SK-N-SH treated with all-trans-retinoic acid at 6 μM for 48 hours (cell line): Measurements from ENCODE around the gene TMEM60.
A peak's percentile ranks its signal among the peaks of the same experiment; 100 is the strongest.

Experiments
- ATAC-seq: fragments of 200-7000 bp; cut with Tn5 transposase; 3 replicates; pipeline ENCODE4 v1.9.1; 2020; ENCODE audit warnings: mild to moderate bottlenecking, moderate library complexity
- ARNTL ChIP-seq: fragments of 450-650 bp; formaldehyde crosslinking; IDR thresholded peaks from 2 replicates; pipeline ENCODE4 v1.5.0; 2020; ENCODE audit warnings: low read depth, mild to moderate bottlenecking, moderate library complexity, borderline replicate concordance
- CSDC2 ChIP-seq: fragments of 250-450 bp; sonication (Bioruptor Pico); IDR thresholded peaks from 2 replicates; pipeline ENCODE4 v1.5.0; 2020; ENCODE audit warnings: mild to moderate bottlenecking, moderate library complexity
- ESRRG ChIP-seq: fragments of 250-450 bp; sonication (Bioruptor Pico); IDR thresholded peaks from 2 replicates; pipeline ENCODE4 v1.6.1; 2021; ENCODE audit warnings: mild to moderate bottlenecking
- GLIS3 ChIP-seq: fragments of 250-450 bp; sonication (Bioruptor Pico); IDR thresholded peaks from 2 replicates; pipeline ENCODE4 v1.5.0; 2020; ENCODE audit warnings: mild to moderate bottlenecking, moderate library complexity
- ISL1 ChIP-seq: fragments of 250-450 bp; sonication (Bioruptor Pico); IDR thresholded peaks from 2 replicates; pipeline ENCODE4 v2.1.2; 2022; ENCODE audit warnings: mild to moderate bottlenecking, moderate library complexity
- OSR1 ChIP-seq: fragments of 250-450 bp; sonication (Bioruptor Pico); IDR thresholded peaks from 2 replicates; pipeline ENCODE4 v1.8.0; 2022; ENCODE audit warnings: moderate library complexity, mild to moderate bottlenecking, inconsistent platforms
- PPARA ChIP-seq: fragments of 250-450 bp; sonication (Bioruptor Pico); IDR thresholded peaks from 2 replicates; pipeline ENCODE4 v1.5.0; 2020; ENCODE audit warnings: mild to moderate bottlenecking, borderline replicate concordance
- RARB ChIP-seq: fragments of 250-450 bp; sonication (Bioruptor Pico); IDR thresholded peaks from 2 replicates; pipeline ENCODE4 v1.8.0; 2021; ENCODE audit warnings: mild to moderate bottlenecking, moderate library complexity
- SNAI2 ChIP-seq: fragments of 250-450 bp; sonication (Bioruptor Pico); IDR thresholded peaks from 2 replicates; pipeline ENCODE4 v1.5.0; 2020; ENCODE audit warnings: mild to moderate bottlenecking, moderate library complexity
- TCF4 ChIP-seq: fragments of 250-450 bp; sonication (Bioruptor Pico); IDR thresholded peaks from 2 replicates; pipeline ENCODE4 v1.8.0; 2021; ENCODE audit warnings: mild to moderate bottlenecking, moderate library complexity, borderline replicate concordance
- TOX ChIP-seq: fragments of 250-450 bp; sonication (Bioruptor Pico); IDR thresholded peaks from 2 replicates; pipeline ENCODE4 v1.8.0; 2021; ENCODE audit warnings: mild to moderate bottlenecking, moderate library complexity, borderline replicate concordance
- ZC3H10 ChIP-seq: fragments of 250-450 bp; sonication (Bioruptor Pico); IDR thresholded peaks from 2 replicates; pipeline ENCODE4 v1.5.1; 2021; ENCODE audit warnings: mild to moderate bottlenecking, moderate library complexity
- ZFP3 ChIP-seq: fragments of 250-450 bp; sonication (Bioruptor Pico); IDR thresholded peaks from 2 replicates; pipeline ENCODE4 v1.5.0; 2020; ENCODE audit warnings: mild to moderate bottlenecking, moderate library complexity
- ZFP30 ChIP-seq: fragments of 450-650 bp; formaldehyde crosslinking; IDR thresholded peaks from 2 replicates; pipeline ENCODE4 v1.5.0; 2022; ENCODE audit warnings: mild to moderate bottlenecking, moderate library complexity
- ZNF565 ChIP-seq: fragments of 450-650 bp; formaldehyde crosslinking; conservative IDR thresholded peaks from 2 replicates; pipeline ENCODE4 v1.5.0; 2020; ENCODE audit warnings: low read depth, mild to moderate bottlenecking, moderate library complexity
- ZNF8 ChIP-seq: fragments of 450-650 bp; formaldehyde crosslinking; IDR thresholded peaks from 2 replicates; pipeline ENCODE4 v1.5.0; 2020; ENCODE audit warnings: mild to moderate bottlenecking, moderate library complexity
- TF ChIP-seq, protein P1 (sequence below): fragments of 250-450 bp; sonication (Bioruptor Pico); IDR thresholded peaks from 2 replicates; pipeline ENCODE4 v1.8.0; 2020; ENCODE audit warnings: mild to moderate bottlenecking, moderate library complexity, borderline replicate concordance
- TF ChIP-seq, protein P2 (sequence below): fragments of 250-450 bp; sonication (Bioruptor Pico); IDR thresholded peaks from 2 replicates; pipeline ENCODE4 v1.5.0; 2020; ENCODE audit warnings: mild to moderate bottlenecking, moderate library complexity
- TF ChIP-seq, protein P3 (sequence below): fragments of 250-450 bp; sonication (Bioruptor Pico); IDR thresholded peaks from 2 replicates; pipeline ENCODE4 v1.5.1; 2020; ENCODE audit warnings: low read depth, mild to moderate bottlenecking, moderate library complexity
- TF ChIP-seq, protein P4 (sequence below): fragments of 250-450 bp; sonication (Bioruptor Pico); IDR thresholded peaks from 2 replicates; pipeline ENCODE4 v1.8.0; 2021; ENCODE audit warnings: low read depth, mild to moderate bottlenecking, moderate library complexity, borderline replicate concordance

TMEM60 gene

DNA sequence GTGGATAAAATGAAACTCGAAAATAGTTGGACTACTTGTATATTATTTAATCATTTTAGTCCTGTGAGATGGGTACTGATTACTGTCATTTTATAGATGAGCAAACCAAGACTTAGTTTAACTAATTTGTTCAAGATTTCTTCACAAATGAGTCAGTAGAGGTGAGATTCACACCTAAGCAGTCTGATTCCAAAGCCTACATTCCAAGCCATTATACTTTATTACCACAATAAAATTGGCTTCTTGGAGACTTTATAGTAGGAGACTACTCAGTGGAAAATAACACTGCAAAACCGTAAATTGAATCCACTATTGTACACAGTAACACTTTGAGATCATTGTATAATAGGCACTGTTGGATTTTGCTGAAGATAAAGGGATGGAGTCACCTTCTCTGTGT lies 2.5 kb upstream of the TMEM60 start:
- no peak for ATAC-seq
- TF ChIP-seq ESRRG (CRISPR knock-in tag) (no peak), ZC3H10 (CRISPR knock-in tag) (no peak), GLIS3 (CRISPR knock-in tag) (no peak), TCF4 (CRISPR knock-in tag) (no peak), OSR1 (CRISPR knock-in tag) (no peak)
- TF ChIP-seq, protein P1, sequence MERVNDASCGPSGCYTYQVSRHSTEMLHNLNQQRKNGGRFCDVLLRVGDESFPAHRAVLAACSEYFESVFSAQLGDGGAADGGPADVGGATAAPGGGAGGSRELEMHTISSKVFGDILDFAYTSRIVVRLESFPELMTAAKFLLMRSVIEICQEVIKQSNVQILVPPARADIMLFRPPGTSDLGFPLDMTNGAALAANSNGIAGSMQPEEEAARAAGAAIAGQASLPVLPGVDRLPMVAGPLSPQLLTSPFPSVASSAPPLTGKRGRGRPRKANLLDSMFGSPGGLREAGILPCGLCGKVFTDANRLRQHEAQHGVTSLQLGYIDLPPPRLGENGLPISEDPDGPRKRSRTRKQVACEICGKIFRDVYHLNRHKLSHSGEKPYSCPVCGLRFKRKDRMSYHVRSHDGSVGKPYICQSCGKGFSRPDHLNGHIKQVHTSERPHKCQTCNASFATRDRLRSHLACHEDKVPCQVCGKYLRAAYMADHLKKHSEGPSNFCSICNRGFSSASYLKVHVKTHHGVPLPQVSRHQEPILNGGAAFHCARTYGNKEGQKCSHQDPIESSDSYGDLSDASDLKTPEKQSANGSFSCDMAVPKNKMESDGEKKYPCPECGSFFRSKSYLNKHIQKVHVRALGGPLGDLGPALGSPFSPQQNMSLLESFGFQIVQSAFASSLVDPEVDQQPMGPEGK (CRISPR knock-in tag), result no peak

DNA sequence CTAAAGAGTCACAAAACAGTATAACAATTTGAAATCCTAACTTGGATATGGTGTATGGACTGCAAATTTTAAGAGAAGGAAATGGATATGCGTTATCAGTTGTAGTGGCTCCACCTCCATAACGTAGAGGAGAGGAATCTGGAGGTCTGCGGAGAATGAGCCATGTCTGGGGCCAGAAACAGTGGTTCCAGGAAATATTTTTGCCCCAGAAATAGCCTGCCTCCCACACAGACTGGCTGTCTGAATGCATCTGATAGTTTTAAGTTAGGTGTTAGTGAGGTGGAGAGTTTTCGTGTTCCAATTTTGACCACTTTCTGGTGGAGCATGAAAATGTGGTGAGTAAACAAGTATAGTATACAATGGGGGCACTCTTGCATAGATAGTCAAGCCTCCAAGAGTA lies 1.9 kb upstream of the TMEM60 start:
- TF ChIP-seq CSDC2 (no peak), ZNF8 (no peak), TOX (CRISPR knock-in tag) (no peak), ZFP30 (no peak)
- TF ChIP-seq, protein P2, sequence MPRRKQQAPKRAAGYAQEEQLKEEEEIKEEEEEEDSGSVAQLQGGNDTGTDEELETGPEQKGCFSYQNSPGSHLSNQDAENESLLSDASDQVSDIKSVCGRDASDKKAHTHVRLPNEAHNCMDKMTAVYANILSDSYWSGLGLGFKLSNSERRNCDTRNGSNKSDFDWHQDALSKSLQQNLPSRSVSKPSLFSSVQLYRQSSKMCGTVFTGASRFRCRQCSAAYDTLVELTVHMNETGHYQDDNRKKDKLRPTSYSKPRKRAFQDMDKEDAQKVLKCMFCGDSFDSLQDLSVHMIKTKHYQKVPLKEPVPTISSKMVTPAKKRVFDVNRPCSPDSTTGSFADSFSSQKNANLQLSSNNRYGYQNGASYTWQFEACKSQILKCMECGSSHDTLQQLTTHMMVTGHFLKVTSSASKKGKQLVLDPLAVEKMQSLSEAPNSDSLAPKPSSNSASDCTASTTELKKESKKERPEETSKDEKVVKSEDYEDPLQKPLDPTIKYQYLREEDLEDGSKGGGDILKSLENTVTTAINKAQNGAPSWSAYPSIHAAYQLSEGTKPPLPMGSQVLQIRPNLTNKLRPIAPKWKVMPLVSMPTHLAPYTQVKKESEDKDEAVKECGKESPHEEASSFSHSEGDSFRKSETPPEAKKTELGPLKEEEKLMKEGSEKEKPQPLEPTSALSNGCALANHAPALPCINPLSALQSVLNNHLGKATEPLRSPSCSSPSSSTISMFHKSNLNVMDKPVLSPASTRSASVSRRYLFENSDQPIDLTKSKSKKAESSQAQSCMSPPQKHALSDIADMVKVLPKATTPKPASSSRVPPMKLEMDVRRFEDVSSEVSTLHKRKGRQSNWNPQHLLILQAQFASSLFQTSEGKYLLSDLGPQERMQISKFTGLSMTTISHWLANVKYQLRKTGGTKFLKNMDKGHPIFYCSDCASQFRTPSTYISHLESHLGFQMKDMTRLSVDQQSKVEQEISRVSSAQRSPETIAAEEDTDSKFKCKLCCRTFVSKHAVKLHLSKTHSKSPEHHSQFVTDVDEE (CRISPR knock-in tag), result no peak
- TF ChIP-seq, all 23 proteins: peak for 0
- ATAC-seq, result no peak

DNA sequence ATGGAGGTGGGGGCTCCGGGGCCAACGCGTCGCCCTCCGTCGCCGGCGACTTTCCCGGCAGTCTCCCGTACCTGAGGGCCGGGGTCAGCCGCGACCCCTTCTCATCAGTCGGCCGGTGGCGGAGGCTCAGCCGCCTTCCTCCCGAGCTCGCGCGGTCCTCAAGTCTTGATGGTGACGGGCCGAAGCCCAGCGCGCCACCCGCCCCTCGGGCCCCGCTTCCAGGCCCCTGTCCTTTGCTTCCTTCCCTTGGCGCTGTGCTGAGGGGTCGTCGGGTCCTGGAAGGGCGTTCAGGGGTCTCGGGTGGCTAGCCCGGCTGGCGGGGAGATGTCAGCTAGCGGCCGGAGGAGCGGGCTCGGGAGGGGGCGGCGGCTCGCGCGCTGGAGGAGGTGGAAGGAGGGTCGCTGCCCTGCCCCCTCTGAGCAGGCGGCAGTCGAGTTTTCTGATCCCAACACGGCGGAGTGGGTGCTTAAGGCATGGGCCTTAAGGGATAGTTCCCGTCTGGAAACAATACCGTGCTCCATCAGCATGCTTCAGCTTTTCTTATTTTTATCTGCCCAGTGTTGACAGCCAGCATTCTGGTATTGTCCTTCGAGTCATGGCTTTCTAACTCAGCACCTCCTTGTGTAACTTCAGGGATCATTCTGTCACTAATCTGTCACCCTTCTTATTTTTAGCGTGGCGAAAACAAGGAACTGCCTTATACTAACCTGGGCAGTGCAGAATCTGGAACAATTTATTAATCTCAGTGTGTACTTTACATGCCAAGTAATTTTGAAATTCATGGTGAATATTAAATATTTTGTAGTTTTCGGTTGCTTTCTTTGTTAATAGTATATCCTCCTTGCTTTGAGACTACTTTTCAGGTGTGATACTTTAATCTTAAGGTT lies 1.1 kb upstream of the TMEM60 start:
- ATAC-seq, result peak; percentile 21

DNA sequence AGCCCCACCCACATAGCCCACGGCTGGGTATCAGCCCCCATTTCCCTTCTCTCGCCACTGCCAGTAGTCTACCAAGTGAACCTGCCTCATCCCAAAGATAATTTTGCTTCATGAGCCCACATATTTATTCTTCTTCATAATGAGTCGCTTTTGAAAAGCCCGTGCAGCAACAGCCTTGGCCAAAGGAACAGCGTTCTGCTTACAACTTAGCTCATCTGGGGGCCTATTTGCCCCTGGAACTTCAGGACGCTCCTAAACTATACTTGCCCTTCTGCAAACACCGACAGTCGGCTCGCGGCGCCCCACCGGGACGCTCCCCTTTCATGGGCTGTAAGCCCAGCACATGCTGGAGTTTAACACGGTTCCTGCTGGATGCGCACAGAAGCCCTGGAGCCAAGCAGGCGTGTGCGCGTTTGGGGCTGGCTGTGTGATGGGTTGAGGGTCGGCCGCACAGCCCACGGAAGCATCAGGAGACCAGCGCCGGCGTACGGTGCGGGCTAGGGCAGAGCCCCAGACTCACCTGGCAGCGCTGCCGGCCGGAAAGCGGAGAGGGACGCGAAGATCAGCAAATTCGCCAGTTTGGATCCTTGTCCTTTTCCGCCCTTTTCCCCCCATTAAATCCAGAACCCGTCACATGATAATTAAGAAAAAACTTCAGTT lies 370 bp downstream of the TMEM60 start:
- peak; percentile 39 for ATAC-seq
- TF ChIP-seq, protein P3, sequence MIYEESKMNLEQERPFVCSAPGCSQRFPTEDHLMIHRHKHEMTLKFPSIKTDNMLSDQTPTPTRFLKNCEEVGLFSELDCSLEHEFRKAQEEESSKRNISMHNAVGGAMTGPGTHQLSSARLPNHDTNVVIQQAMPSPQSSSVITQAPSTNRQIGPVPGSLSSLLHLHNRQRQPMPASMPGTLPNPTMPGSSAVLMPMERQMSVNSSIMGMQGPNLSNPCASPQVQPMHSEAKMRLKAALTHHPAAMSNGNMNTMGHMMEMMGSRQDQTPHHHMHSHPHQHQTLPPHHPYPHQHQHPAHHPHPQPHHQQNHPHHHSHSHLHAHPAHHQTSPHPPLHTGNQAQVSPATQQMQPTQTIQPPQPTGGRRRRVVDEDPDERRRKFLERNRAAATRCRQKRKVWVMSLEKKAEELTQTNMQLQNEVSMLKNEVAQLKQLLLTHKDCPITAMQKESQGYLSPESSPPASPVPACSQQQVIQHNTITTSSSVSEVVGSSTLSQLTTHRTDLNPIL (CRISPR knock-in tag), result 0 out of 2 replicates have a peak, but pooled peaks have one; percentile 9
- TF ChIP-seq CSDC2 (no peak), ESRRG (CRISPR knock-in tag) (0 out of 2 replicates have a peak, but pooled peaks have one; percentile 9), SNAI2 (no peak), ZFP3 (no peak), OSR1 (CRISPR knock-in tag) (no peak), ISL1 (CRISPR knock-in tag) (no peak), ARNTL (CRISPR knock-in tag) (no peak), RARB (no peak), ZNF565 (CRISPR knock-in tag) (no peak)
- TF ChIP-seq, protein P1 (CRISPR knock-in tag), result no peak

More for the DNA sequence above, 1.1 kb upstream of the TMEM60 start:
- TF ChIP-seq ZNF565 (CRISPR knock-in tag), result no peak
- no peak for TF ChIP-seq PPARA (CRISPR knock-in tag)
- no peak for TF ChIP-seq ISL1 (CRISPR knock-in tag)
- TF ChIP-seq, protein P4, sequence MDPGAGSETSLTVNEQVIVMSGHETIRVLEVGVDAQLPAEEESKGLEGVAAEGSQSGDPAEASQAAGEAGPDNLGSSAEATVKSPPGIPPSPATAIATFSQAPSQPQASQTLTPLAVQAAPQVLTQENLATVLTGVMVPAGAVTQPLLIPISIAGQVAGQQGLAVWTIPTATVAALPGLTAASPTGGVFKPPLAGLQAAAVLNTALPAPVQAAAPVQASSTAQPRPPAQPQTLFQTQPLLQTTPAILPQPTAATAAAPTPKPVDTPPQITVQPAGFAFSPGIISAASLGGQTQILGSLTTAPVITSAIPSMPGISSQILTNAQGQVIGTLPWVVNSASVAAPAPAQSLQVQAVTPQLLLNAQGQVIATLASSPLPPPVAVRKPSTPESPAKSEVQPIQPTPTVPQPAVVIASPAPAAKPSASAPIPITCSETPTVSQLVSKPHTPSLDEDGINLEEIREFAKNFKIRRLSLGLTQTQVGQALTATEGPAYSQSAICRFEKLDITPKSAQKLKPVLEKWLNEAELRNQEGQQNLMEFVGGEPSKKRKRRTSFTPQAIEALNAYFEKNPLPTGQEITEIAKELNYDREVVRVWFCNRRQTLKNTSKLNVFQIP (CRISPR knock-in tag), result no peak
- no peak for TF ChIP-seq RARB
- TF ChIP-seq ZC3H10 (CRISPR knock-in tag), result no peak
- TF ChIP-seq ARNTL (CRISPR knock-in tag), result no peak
- no peak for TF ChIP-seq SNAI2
- TF ChIP-seq, protein P1 (CRISPR knock-in tag), result no peak
- TF ChIP-seq ZNF8, result no peak
- no peak for TF ChIP-seq GLIS3 (CRISPR knock-in tag)
- no peak for TF ChIP-seq ZFP30
- TF ChIP-seq CSDC2, result no peak
